ENCODE data around the gene JPH3. TPM values are rescaled to one million over a fixed set of nuclear protein-coding genes. Genes with fewer than 3 reads are reported as not detected.

The JPH3 gene
- total RNA-seq, 4 donors from 2014 or later = 0.39 TPM; not detected in 3

DNA sequence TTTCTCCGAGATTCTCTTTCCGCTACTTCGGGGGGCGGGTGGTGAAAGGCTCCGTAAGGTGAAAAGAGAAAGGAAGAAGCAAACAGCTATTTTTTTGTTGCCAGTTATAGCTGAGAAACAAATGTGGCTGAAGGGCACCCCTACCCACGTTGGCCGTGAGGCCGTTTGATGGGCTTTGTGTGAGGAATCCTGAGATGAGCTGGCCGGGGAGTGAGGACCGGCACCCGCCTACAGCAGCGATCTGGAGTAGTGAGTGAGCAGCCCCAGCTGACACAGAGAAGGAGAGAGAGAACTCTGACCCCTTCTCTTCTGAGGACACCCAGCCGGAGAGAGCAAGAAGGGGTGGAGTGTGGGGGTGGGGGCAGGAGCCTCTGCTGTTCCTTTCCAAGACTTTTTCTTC lies 5.6 kb downstream of the JPH3 start:
- H3K27me3 ChIP-seq = peaks cover 0 to 55% of the 10 kb centered on the region in 2 donors
- no peak for DNase-seq (ENCODE audit: low spot score in 2 of 2)
- no peaks in the 10 kb centered on the region for H3K36me3 ChIP-seq
- H3K4me1 ChIP-seq = peaks cover 0 to 14% (median 0%) of the 10 kb centered on the region in 4 donors
- no peak overlapping the region for H3K4me3 ChIP-seq
- H3K27ac ChIP-seq = no peak overlapping the region
- TF ChIP-seq POLR2A (IDR thresholded peaks at IDR 0.05) = no peak
- TF ChIP-seq CTCF (IDR thresholded peaks at IDR 0.05) = no peak
- no peak for TF ChIP-seq EP300 (IDR thresholded peaks at IDR 0.05)
- WGBS, 2 donors = 78 to 79% methylated on average over 13 of the region's 13 CpGs
- H3K9me3 ChIP-seq = no peaks in the 10 kb centered on the region

- Histone ChIP-seq H3K36me3 (no peaks in the 10 kb centered on the region), H3K27me3 (peaks cover 0 to 49% of the 10 kb centered on the region in 2 donors), H3K9me3 (no peaks in the 10 kb centered on the region), H3K27ac (no peak overlapping the region), H3K4me3 (no peak overlapping the region), H3K4me1 (peaks cover 0 to 8% (median 0%) of the 10 kb centered on the region in 4 donors)
- peak; percentile 29 to 50 for DNase-seq (ENCODE audit: low spot score in 2 of 2)
- WGBS, 2 donors = 43 to 44% methylated on average over 19 to 20 of the region's 20 CpGs
- TF ChIP-seq POLR2A (IDR thresholded peaks at IDR 0.05) (no peak), CTCF (IDR thresholded peaks at IDR 0.05) (no peak), EP300 (IDR thresholded peaks at IDR 0.05) (no peak)
Observed at GRCh38 chr16:87608400-87608985, 6.2 kb downstream of the JPH3 start.

DNA sequence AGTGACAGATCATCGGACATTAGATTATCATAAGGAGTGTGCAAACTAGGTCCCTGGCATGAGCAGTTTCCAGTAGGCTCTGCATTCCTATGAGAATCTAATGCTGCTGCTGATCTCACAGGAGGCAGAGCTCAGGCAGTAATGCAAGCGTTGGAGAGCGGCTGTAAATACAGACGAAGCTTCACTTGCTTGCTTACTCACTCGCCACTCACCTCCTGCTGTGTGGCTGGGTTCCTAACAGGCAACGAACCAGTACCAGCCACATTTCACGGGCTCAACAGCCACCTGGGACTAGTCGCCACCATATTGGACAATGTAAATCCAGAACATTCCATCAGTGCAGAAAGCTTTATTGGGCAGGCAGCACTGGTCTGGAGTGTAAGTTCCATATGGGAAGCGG lies 7.7 kb downstream of the JPH3 start:
- H3K4me1 ChIP-seq = no peaks in the 10 kb centered on the region
- H3K9me3 ChIP-seq = no peaks in the 10 kb centered on the region
- TF ChIP-seq CTCF (IDR thresholded peaks at IDR 0.05) (no peak), EP300 (IDR thresholded peaks at IDR 0.05) (no peak), POLR2A (IDR thresholded peaks at IDR 0.05) (no peak)
- H3K27me3 ChIP-seq = peaks cover 0 to 33% of the 10 kb centered on the region in 2 donors
- DNase-seq (ENCODE audit: low spot score in 2 of 2) = no peak
- WGBS, 2 donors = 71 to 78% methylated on average over 9 of the region's 9 CpGs
- no peak overlapping the region for H3K4me3 ChIP-seq
- no peak overlapping the region for H3K27ac ChIP-seq
- no peaks in the 10 kb centered on the region for H3K36me3 ChIP-seq

GRCh38 chr16:87611456-87611855 lies 9.1 kb downstream of the JPH3 start:
- Histone ChIP-seq H3K27me3 (peaks cover 0 to 20% of the 10 kb centered on the region in 2 donors), H3K27ac (no peak overlapping the region), H3K4me1 (no peaks in the 10 kb centered on the region), H3K9me3 (no peaks in the 10 kb centered on the region), H3K4me3 (no peak overlapping the region), H3K36me3 (no peaks in the 10 kb centered on the region)
- no peak for TF ChIP-seq POLR2A (IDR thresholded peaks at IDR 0.05)
- TF ChIP-seq CTCF (IDR thresholded peaks at IDR 0.05) = no peak
- no peak for TF ChIP-seq EP300 (IDR thresholded peaks at IDR 0.05)
- WGBS, 2 donors = 80 to 83% methylated on average over 6 of the region's 6 CpGs
- DNase-seq (ENCODE audit: low spot score in 2 of 2) = no peak

DNA sequence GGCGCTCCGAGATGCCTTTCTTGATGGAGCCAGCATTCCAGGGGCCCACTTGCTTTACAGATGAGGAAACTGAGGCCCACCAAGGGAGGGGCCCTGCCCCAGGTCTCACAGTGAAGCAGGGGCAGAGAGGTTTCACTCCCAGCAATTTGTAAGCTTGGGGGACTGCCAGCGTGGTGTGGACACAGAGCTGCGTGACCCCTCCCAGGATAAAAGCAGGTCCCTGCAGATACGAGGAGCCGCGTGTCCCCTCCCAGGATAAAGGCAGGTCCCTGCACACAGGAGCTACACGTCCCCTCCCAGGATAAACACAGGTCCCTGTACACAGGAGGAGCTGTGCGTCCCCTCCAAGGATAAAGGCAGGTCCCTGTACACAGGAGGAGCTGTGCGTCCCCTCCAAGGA lies 11.7 kb downstream of the JPH3 start:
- H3K36me3 ChIP-seq = no peaks in the 10 kb centered on the region
- 79 to 84% methylated on average over 10 of the region's 10 CpGs for WGBS, 2 donors
- H3K27me3 ChIP-seq = peaks cover 0 to 21% of the 10 kb centered on the region in 2 donors
- H3K4me1 ChIP-seq = no peaks in the 10 kb centered on the region
- no peak for DNase-seq (ENCODE audit: low spot score in 2 of 2)
- H3K4me3 ChIP-seq = no peak overlapping the region
- H3K9me3 ChIP-seq = no peaks in the 10 kb centered on the region
- TF ChIP-seq POLR2A (IDR thresholded peaks at IDR 0.05) (no peak), CTCF (IDR thresholded peaks at IDR 0.05) (no peak), EP300 (IDR thresholded peaks at IDR 0.05) (no peak)
- H3K27ac ChIP-seq = no peak overlapping the region

All from tibial nerve (tissue), 4 donors.